ENCODE results near the gene ILF2. TPM values are rescaled to one million over a fixed set of nuclear protein-coding genes. Genes with fewer than 3 reads are reported as not detected.

Gene ILF2
- total RNA-seq, 1 donor from 2014 or later = 221 TPM

GRCh38 chr1:153630384-153630783 lies 40.4 kb downstream of the ILF2 start:
- Mint-ChIP-seq H3K4me1 (ENCODE audit: low read depth, unreplicated experiment) (peaks cover 27% of the 10 kb centered on the region), H3K27ac (ENCODE audit: unreplicated experiment) (no peak overlapping the region), H3K9me3 (ENCODE audit: unreplicated experiment) (peaks cover 20% of the 10 kb centered on the region), H3K36me3 (ENCODE audit: unreplicated experiment) (peaks cover 4% of the 10 kb centered on the region), H3K4me3 (ENCODE audit: unreplicated experiment) (no peak overlapping the region), H3K27me3 (ENCODE audit: unreplicated experiment) (peaks cover 28% of the 10 kb centered on the region)
- DNase-seq = no peak
- TF ChIP-seq CTCF (IDR thresholded peaks at IDR 0.05; ENCODE audit: partially characterized antibody, unreplicated experiment) = no peak

GRCh38 chr1:153629971-153630370 lies 40.8 kb downstream of the ILF2 start:
- Mint-ChIP-seq H3K36me3 (ENCODE audit: unreplicated experiment) (peaks cover 4% of the 10 kb centered on the region), H3K4me1 (ENCODE audit: low read depth, unreplicated experiment) (peaks cover 26% of the 10 kb centered on the region), H3K9me3 (ENCODE audit: unreplicated experiment) (peaks cover 20% of the 10 kb centered on the region), H3K4me3 (ENCODE audit: unreplicated experiment) (no peak overlapping the region), H3K27me3 (ENCODE audit: unreplicated experiment) (peaks cover 28% of the 10 kb centered on the region), H3K27ac (ENCODE audit: unreplicated experiment) (no peak overlapping the region)
- no peak for DNase-seq
- no peak for TF ChIP-seq CTCF (IDR thresholded peaks at IDR 0.05; ENCODE audit: partially characterized antibody, unreplicated experiment)

DNA sequence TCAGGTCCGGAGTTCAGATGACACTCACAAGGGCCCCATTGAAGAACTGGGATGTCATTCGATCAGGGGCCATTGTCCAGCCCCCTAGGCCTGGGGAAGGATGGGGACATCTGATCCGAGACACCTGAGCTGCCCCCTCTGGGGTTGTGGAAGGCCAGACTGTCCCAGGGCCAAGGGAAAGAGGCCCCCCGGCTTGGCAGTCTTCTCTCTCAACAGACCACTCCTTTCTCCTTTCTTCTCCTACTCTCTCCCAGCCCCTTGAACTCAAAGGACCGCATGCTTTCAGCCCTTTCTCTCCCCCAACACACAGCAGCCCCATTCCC lies 41.5 kb downstream of the ILF2 start:
- H3K27me3 Mint-ChIP-seq (ENCODE audit: unreplicated experiment) = peaks cover 24% of the 10 kb centered on the region
- H3K36me3 Mint-ChIP-seq (ENCODE audit: unreplicated experiment) = peaks cover 5% of the 10 kb centered on the region
- DNase-seq = no peak
- H3K9me3 Mint-ChIP-seq (ENCODE audit: unreplicated experiment) = peaks cover 20% of the 10 kb centered on the region
- H3K4me3 Mint-ChIP-seq (ENCODE audit: unreplicated experiment) = no peak overlapping the region
- no peak for TF ChIP-seq CTCF (IDR thresholded peaks at IDR 0.05; ENCODE audit: partially characterized antibody, unreplicated experiment)
- H3K27ac Mint-ChIP-seq (ENCODE audit: unreplicated experiment) = peak overlapping the region; percentile 68
- H3K4me1 Mint-ChIP-seq (ENCODE audit: low read depth, unreplicated experiment) = peaks cover 26% of the 10 kb centered on the region

GRCh38 chr1:153628638-153629342 lies 42.0 kb downstream of the ILF2 start:
- Mint-ChIP-seq H3K4me3 (ENCODE audit: unreplicated experiment) (no peak overlapping the region), H3K27ac (ENCODE audit: unreplicated experiment) (peak overlapping the region; percentile 63)

More at GRCh38 chr1:153628638-153629342, 42.0 kb downstream of the ILF2 start:
- peaks cover 30% of the 10 kb centered on the region for H3K4me1 Mint-ChIP-seq (ENCODE audit: low read depth, unreplicated experiment)
- peaks cover 18% of the 10 kb centered on the region for H3K9me3 Mint-ChIP-seq (ENCODE audit: unreplicated experiment)
- no peak for TF ChIP-seq CTCF (IDR thresholded peaks at IDR 0.05; ENCODE audit: partially characterized antibody, unreplicated experiment)
- peaks cover 24% of the 10 kb centered on the region for H3K27me3 Mint-ChIP-seq (ENCODE audit: unreplicated experiment)
- no peak for DNase-seq
- peaks cover 10% of the 10 kb centered on the region for H3K36me3 Mint-ChIP-seq (ENCODE audit: unreplicated experiment)
